ENCODE data around the gene ACTG1. TPM values are rescaled to one million over a fixed set of nuclear protein-coding genes. Genes with fewer than 3 reads are reported as not detected.
A peak's percentile ranks its signal among the peaks of the same experiment; 100 is the strongest.

Gene ACTG1
- total RNA-seq, 1 donor from 2014 or later: 4,184 TPM

GRCh38 chr17:81516439-81516838 lies 3.8 kb upstream of the ACTG1 start:
- no peak for DNase-seq (ENCODE audit: low spot score)
- Mint-ChIP-seq H3K9me3 (ENCODE audit: unreplicated experiment) (no peaks in the 10 kb centered on the region), H3K27ac (ENCODE audit: unreplicated experiment) (no peak overlapping the region), H3K4me1 (ENCODE audit: unreplicated experiment) (peaks cover 16% of the 10 kb centered on the region), H3K27me3 (ENCODE audit: unreplicated experiment) (peaks cover 29% of the 10 kb centered on the region), H3K4me3 (ENCODE audit: unreplicated experiment) (no peak overlapping the region), H3K36me3 (ENCODE audit: low read depth, unreplicated experiment) (peaks cover 12% of the 10 kb centered on the region)
- TF ChIP-seq, protein P1, sequence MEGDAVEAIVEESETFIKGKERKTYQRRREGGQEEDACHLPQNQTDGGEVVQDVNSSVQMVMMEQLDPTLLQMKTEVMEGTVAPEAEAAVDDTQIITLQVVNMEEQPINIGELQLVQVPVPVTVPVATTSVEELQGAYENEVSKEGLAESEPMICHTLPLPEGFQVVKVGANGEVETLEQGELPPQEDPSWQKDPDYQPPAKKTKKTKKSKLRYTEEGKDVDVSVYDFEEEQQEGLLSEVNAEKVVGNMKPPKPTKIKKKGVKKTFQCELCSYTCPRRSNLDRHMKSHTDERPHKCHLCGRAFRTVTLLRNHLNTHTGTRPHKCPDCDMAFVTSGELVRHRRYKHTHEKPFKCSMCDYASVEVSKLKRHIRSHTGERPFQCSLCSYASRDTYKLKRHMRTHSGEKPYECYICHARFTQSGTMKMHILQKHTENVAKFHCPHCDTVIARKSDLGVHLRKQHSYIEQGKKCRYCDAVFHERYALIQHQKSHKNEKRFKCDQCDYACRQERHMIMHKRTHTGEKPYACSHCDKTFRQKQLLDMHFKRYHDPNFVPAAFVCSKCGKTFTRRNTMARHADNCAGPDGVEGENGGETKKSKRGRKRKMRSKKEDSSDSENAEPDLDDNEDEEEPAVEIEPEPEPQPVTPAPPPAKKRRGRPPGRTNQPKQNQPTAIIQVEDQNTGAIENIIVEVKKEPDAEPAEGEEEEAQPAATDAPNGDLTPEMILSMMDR (IDR thresholded peaks at IDR 0.05; ENCODE audit: unreplicated experiment): no peak

GRCh38 chr17:81515530-81516041 lies 3.0 kb upstream of the ACTG1 start:
- H3K27ac Mint-ChIP-seq (ENCODE audit: unreplicated experiment): peak overlapping the region; percentile 85
- DNase-seq (ENCODE audit: low spot score): no peak
- H3K9me3 Mint-ChIP-seq (ENCODE audit: unreplicated experiment): no peaks in the 10 kb centered on the region
- H3K36me3 Mint-ChIP-seq (ENCODE audit: low read depth, unreplicated experiment): peaks cover 18% of the 10 kb centered on the region
- TF ChIP-seq, protein P1 (IDR thresholded peaks at IDR 0.05; ENCODE audit: unreplicated experiment): no peak
- peaks cover 31% of the 10 kb centered on the region for H3K27me3 Mint-ChIP-seq (ENCODE audit: unreplicated experiment)
- peak overlapping the region; percentile 93 for H3K4me3 Mint-ChIP-seq (ENCODE audit: unreplicated experiment)
- H3K4me1 Mint-ChIP-seq (ENCODE audit: unreplicated experiment): peaks cover 21% of the 10 kb centered on the region

DNA sequence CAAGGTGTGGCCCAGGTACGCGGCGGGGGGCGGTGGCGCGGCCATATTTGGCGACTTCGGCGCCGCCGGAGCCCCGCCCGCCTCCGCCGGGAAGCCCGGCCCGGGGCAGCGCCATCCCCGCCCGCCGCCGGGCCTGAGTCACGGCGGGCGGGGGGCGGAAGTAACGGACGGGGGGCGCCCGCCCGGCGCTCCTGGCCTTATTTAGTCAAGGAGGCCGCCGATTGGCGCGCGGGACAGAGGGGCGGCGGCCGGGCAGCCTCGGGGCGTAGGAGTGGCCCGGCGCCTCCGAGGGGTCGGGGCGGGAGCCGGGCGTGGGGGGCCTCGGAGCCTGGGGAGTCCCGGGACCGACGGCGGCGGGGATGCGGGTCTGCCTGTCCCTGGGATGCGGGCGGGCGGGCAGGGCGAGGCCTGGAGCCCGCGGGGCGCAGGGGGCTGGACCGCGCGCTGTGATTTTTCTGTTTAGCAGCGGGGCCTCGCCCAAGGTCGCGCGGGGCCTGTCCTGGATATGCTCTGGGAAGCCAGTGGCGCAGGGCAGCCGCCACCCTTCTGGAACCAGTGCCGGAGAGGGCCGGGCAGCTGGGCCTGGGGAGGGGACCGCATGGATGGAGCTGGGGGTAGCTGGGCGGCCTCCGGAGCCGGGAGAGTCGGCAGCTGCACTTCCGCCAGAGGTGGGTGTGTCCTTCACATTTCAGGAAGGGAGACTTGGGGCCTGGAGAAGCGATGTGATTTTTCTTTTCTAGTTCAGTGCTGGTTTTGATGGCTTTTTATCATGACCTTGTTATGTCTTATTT lies 2.3 kb upstream of the ACTG1 start:
- peak overlapping the region; percentile 93 for H3K4me3 Mint-ChIP-seq (ENCODE audit: unreplicated experiment)
- H3K4me1 Mint-ChIP-seq (ENCODE audit: unreplicated experiment): peaks cover 25% of the 10 kb centered on the region
- peak overlapping the region; percentile 85 for H3K27ac Mint-ChIP-seq (ENCODE audit: unreplicated experiment)
- H3K27me3 Mint-ChIP-seq (ENCODE audit: unreplicated experiment): peaks cover 33% of the 10 kb centered on the region
- peak; percentile 54 for DNase-seq (ENCODE audit: low spot score)
- H3K36me3 Mint-ChIP-seq (ENCODE audit: low read depth, unreplicated experiment): peaks cover 23% of the 10 kb centered on the region
- TF ChIP-seq, protein P1 (IDR thresholded peaks at IDR 0.05; ENCODE audit: unreplicated experiment): no peak
- H3K9me3 Mint-ChIP-seq (ENCODE audit: unreplicated experiment): no peaks in the 10 kb centered on the region

DNA sequence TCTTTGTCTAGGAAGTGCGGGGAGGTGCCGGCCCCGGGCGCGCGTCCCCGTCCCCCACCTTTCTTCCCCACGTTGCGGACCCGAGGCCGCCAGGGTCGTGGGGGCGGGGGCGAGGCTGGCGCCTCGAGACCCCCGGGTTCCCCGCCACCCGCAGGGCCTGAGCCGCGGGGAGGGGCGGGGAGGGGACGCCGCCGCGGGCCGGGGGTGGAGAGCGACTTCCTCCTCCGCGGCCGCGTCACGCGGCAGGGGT lies 1.8 kb upstream of the ACTG1 start:
- H3K9me3 Mint-ChIP-seq (ENCODE audit: unreplicated experiment): no peaks in the 10 kb centered on the region
- peaks cover 30% of the 10 kb centered on the region for H3K4me1 Mint-ChIP-seq (ENCODE audit: unreplicated experiment)
- peaks cover 28% of the 10 kb centered on the region for H3K36me3 Mint-ChIP-seq (ENCODE audit: low read depth, unreplicated experiment)
- no peak overlapping the region for H3K27ac Mint-ChIP-seq (ENCODE audit: unreplicated experiment)
- DNase-seq (ENCODE audit: low spot score): no peak
- peaks cover 35% of the 10 kb centered on the region for H3K27me3 Mint-ChIP-seq (ENCODE audit: unreplicated experiment)
- H3K4me3 Mint-ChIP-seq (ENCODE audit: unreplicated experiment): no peak overlapping the region
- TF ChIP-seq, protein P1 (IDR thresholded peaks at IDR 0.05; ENCODE audit: unreplicated experiment): no peak

DNA sequence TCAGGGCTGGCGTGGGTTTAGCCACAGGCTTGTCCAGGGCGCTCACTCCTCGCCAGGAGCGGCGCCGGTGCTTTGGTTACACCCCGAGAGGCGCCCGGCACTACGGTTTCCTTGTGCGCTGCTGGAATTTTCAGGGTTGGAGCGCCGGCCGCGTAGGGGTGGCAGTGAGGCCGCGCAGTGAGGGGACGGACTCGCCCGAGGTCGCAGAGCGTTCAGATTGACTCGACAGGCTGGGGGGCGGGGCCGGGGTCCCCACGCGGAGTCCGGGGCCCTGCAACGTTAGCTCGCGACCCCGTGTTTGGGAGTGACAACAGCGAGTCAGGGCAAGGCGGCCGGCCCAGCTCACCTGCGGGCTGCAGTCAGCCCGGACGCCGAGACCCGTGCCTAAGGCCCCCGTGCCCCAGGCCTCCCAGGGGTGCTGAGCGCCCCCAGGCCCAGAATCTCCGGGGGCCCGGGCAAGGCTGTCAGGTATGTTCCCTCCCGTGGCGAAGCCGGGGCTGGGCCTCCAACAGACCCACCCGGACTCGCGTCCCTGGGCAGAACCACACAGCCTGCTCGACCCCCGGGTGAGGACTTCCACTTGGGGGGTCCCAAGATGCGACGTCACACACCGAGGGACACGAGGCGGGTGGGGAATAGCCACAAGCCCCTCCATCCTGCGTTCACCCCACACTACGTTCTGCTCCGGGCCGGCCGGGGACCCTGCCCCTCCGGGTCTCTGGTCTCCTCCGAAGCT lies 1.3 kb upstream of the ACTG1 start:
- TF ChIP-seq, protein P1 (IDR thresholded peaks at IDR 0.05; ENCODE audit: unreplicated experiment): no peak
- Mint-ChIP-seq H3K36me3 (ENCODE audit: low read depth, unreplicated experiment) (peaks cover 33% of the 10 kb centered on the region), H3K4me1 (ENCODE audit: unreplicated experiment) (peaks cover 35% of the 10 kb centered on the region), H3K9me3 (ENCODE audit: unreplicated experiment) (no peaks in the 10 kb centered on the region), H3K27me3 (ENCODE audit: unreplicated experiment) (peaks cover 35% of the 10 kb centered on the region), H3K27ac (ENCODE audit: unreplicated experiment) (peak overlapping the region; percentile 90), H3K4me3 (ENCODE audit: unreplicated experiment) (peak overlapping the region; percentile 86)
- DNase-seq (ENCODE audit: low spot score): peak; percentile 75
